Spleen (tissue), 7 donors: ENCODE data around the gene TMEM204.

ENCODE experiments used
- POLR2A ChIP-seq, 3 donors: fragments of 450-650 bp; IDR thresholded peaks; one replicate each; pipeline ENCODE4 v1.5.1; 2017; ENCODE audit warnings: antibody characterized with exemption in 3 of 3, mild to moderate bottlenecking in 1 of 3
- POLR2AphosphoS5 ChIP-seq, 3 donors: sonication (generic); formaldehyde crosslinking; IDR thresholded peaks; one replicate each; pipeline ENCODE4 v1.5.1; 2017; ENCODE audit warnings: antibody characterized with exemption in 3 of 3
- TF ChIP-seq, protein P1 (sequence below), 11 experiments: fragments of 200-600 bp in 7 of 11; fragments of 450-650 bp in 4 of 11; sonication (generic) in 4 of 11; IDR thresholded peaks in 8 of 11; conservative IDR thresholded peaks in 3 of 11; 1 replicate in 7 of 11; 2 replicates in 4 of 11; pipeline versions ENCODE4 v1.4.0 to v1.8.0; 2016 to 2021; ENCODE audit warnings: antibody characterized with exemption in 11 of 11, inconsistent platforms in 4 of 11, mild to moderate bottlenecking in 1 of 11
- donor health status: DM: no; HTN: no; CAD: no; lungs with moderate emphysema.
- donor health status: DM: no; HTN: no; CAD: no.
- donor health status: DM: no; HTN: no; CAD: no.

DNA sequence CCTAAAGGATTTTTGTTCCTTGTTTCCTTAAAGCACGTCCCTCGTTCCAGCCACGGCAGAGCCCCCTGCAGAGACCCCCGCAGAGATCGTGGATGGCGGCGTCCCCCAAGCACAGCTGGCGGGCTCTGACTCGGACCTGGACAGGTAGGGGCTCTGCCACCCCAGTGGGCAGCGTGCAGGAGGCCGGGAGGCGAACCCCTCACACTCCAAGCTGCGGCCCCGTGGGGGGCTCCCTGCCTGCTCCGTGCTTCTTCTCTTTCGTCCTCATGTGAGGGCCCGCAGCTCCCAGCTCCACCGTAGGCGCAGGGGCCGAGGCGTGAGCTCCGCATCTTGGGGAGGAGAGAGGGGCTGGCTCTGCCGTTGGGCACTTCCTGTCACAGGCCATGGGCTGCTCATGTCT is 31.8 kb upstream of the TMEM204 start:
- TF ChIP-seq, protein P1, sequence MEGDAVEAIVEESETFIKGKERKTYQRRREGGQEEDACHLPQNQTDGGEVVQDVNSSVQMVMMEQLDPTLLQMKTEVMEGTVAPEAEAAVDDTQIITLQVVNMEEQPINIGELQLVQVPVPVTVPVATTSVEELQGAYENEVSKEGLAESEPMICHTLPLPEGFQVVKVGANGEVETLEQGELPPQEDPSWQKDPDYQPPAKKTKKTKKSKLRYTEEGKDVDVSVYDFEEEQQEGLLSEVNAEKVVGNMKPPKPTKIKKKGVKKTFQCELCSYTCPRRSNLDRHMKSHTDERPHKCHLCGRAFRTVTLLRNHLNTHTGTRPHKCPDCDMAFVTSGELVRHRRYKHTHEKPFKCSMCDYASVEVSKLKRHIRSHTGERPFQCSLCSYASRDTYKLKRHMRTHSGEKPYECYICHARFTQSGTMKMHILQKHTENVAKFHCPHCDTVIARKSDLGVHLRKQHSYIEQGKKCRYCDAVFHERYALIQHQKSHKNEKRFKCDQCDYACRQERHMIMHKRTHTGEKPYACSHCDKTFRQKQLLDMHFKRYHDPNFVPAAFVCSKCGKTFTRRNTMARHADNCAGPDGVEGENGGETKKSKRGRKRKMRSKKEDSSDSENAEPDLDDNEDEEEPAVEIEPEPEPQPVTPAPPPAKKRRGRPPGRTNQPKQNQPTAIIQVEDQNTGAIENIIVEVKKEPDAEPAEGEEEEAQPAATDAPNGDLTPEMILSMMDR (IDR thresholded peaks at IDR 0.05 in 8 of 11, conservative IDR thresholded peaks at IDR 0.05 in 3 of 11), result no peak
- TF ChIP-seq POLR2A (IDR thresholded peaks at IDR 0.05), result no peak
- TF ChIP-seq POLR2AphosphoS5 (IDR thresholded peaks at IDR 0.05), result no peak
